IMR-90 (cell line): Measurements from ENCODE around the gene DICER1. TPM values are rescaled to one million over a fixed set of nuclear protein-coding genes. Genes with fewer than 3 reads are reported as not detected.

ENCODE experiments used
- ATAC-seq: fragments of 200-7000 bp; cut with Tn5 transposase; 2 replicates; pipeline ENCODE4 v1.9.1; 2020; ENCODE audit warnings: low read depth, mild to moderate bottlenecking, moderate library complexity
- BruUV-seq: library from RNA; stranded (reverse); fragments of 400-500 nt; replicated peaks from 2 replicates; lab custom pipeline; 2021; lab: Mats Ljungman, UMichigan
- CTCF ChIA-PET: fragments of 300-600 bp; formaldehyde crosslinking; extraction: SDS; loops from one replicate; lab custom pipeline; 2021; ENCODE audit warnings: antibody characterized with exemption; lab: Yijun Ruan, JAX
- POLR2A ChIA-PET: fragments of 300-600 bp; sonication (Branson Sonifier 250); formaldehyde crosslinking; loops from one replicate; lab custom pipeline; 2022; ENCODE audit warnings: antibody characterized with exemption; ENCODE audit not compliant: unreplicated experiment; lab: Charles Lee
- DNase-seq: peaks from one replicate; pipeline ENCODE4 v3.0.0; 2013
- H2AFZ ChIP-seq: replicated peaks from 2 replicates; pipeline ENCODE3; 2013; ENCODE audit warnings: low read length, mild to moderate bottlenecking; ENCODE audit not compliant: poor library complexity
- H2AK5ac ChIP-seq: 2 replicates; pipeline ENCODE4 v1.6.1; 2013; ENCODE audit warnings: low read depth, low read length, inconsistent platforms
- H2AK9ac ChIP-seq: replicated peaks from 2 replicates; pipeline ENCODE3; 2013; ENCODE audit warnings: mild to moderate bottlenecking, low read depth, low read length, moderate library complexity; ENCODE audit not compliant: poor library complexity
- H2BK120ac ChIP-seq: 2 replicates; pipeline ENCODE4 v1.6.1; 2013; ENCODE audit warnings: low read depth, low read length, inconsistent platforms
- H2BK15ac ChIP-seq: 3 replicates; pipeline ENCODE4 v1.6.1; 2013; ENCODE audit warnings: low read depth, low read length, inconsistent platforms
- H2BK20ac ChIP-seq: 2 replicates; pipeline ENCODE4 v1.6.1; 2013; ENCODE audit warnings: low read depth, mild to moderate bottlenecking, inconsistent platforms, low read length, moderate library complexity
- H2BK5ac ChIP-seq: 2 replicates; pipeline ENCODE4 v1.6.1; 2013; ENCODE audit warnings: mild to moderate bottlenecking, low read depth, low read length, inconsistent platforms; ENCODE audit not compliant: poor library complexity, severe bottlenecking
- H3K14ac ChIP-seq: replicated peaks from 2 replicates; pipeline ENCODE4 v1.6.1; 2013; ENCODE audit warnings: low read depth, low read length, inconsistent platforms
- H3K18ac ChIP-seq: 2 replicates; pipeline ENCODE4 v1.6.1; 2013; ENCODE audit warnings: low read depth, low read length, control low read depth
- H3K23ac ChIP-seq: 2 replicates; pipeline ENCODE4 v1.6.1; 2013; ENCODE audit warnings: low read depth, low read length, inconsistent platforms
- H3K27ac ChIP-seq: 2 replicates; pipeline ENCODE4 v1.5.1; 2013; ENCODE audit warnings: mild to moderate bottlenecking, control low read depth, low read length; ENCODE audit not compliant: insufficient read depth
- H3K27me3 ChIP-seq: 2 replicates; pipeline ENCODE4 v1.6.1; 2013; ENCODE audit warnings: low read length; ENCODE audit not compliant: control insufficient read depth, insufficient read depth
- H3K36me3 ChIP-seq: 2 replicates; pipeline ENCODE4 v1.6.1; 2013; ENCODE audit warnings: low read length, mixed read lengths; ENCODE audit not compliant: control insufficient read depth, insufficient read depth
- H3K4ac ChIP-seq: 2 replicates; pipeline ENCODE4 v1.6.1; 2013; ENCODE audit warnings: low read depth, low read length, inconsistent platforms
- H3K4me1 ChIP-seq: 2 replicates; pipeline ENCODE4 v1.6.1; 2013; ENCODE audit warnings: low read length, mixed read lengths; ENCODE audit not compliant: control insufficient read depth, insufficient read depth
- H3K4me2 ChIP-seq: 2 replicates; pipeline ENCODE4 v1.6.1; 2013; ENCODE audit warnings: low read depth, mild to moderate bottlenecking, control low read depth, low read length, moderate library complexity
- H3K4me3 ChIP-seq: 2 replicates; pipeline ENCODE4 v1.5.1; 2013; ENCODE audit warnings: low read depth, mild to moderate bottlenecking, control low read depth, low read length, moderate library complexity; ENCODE audit not compliant: insufficient read depth
- H3K56ac ChIP-seq: 2 replicates; pipeline ENCODE4 v1.6.1; 2013; ENCODE audit warnings: low read length, inconsistent platforms; ENCODE audit not compliant: insufficient read depth; ENCODE audit errors: extremely low read depth
- H3K79me1 ChIP-seq, 2 experiments: 2 replicates each; pipeline ENCODE4 v1.6.1; 2013; ENCODE audit warnings: low read length in 2 of 2, inconsistent platforms in 1 of 2, low read depth in 1 of 2
- H3K9ac ChIP-seq: 2 replicates; pipeline ENCODE4 v1.6.1; 2013; ENCODE audit warnings: low read depth, low read length, control low read depth
- H3K9me1 ChIP-seq: 2 replicates; pipeline ENCODE4 v1.6.1; 2013; ENCODE audit warnings: low read length, inconsistent platforms; ENCODE audit not compliant: insufficient read depth
- H3K9me3 ChIP-seq: 2 replicates; pipeline ENCODE4 v1.6.1; 2013; ENCODE audit warnings: low read length; ENCODE audit not compliant: control insufficient read depth, insufficient read depth
- H4K20me1 ChIP-seq: 2 replicates; pipeline ENCODE4 v1.6.1; 2013; ENCODE audit warnings: low read length, inconsistent platforms; ENCODE audit not compliant: insufficient read depth
- H4K5ac ChIP-seq: 2 replicates; pipeline ENCODE4 v1.6.1; 2013; ENCODE audit warnings: mild to moderate bottlenecking, low read depth, low read length, control low read depth
- H4K8ac ChIP-seq, 2 experiments: 2 replicates each; pipeline ENCODE4 v1.6.1; 2013; ENCODE audit warnings: low read depth in 2 of 2, low read length in 2 of 2, control low read depth in 1 of 2, inconsistent platforms in 1 of 2
- H4K91ac ChIP-seq: 2 replicates; pipeline ENCODE4 v1.6.1; 2013; ENCODE audit warnings: low read depth, low read length, inconsistent platforms; ENCODE audit not compliant: insufficient read depth
- BHLHE40 ChIP-seq: fragments of 150-350 bp; IDR thresholded peaks from 2 replicates; pipeline ENCODE4 v1.6.1; 2016; ENCODE audit warnings: mild to moderate bottlenecking, low read depth, low read length
- CEBPB ChIP-seq: IDR thresholded peaks from 2 replicates; pipeline ENCODE4 v1.6.1; 2012; ENCODE audit warnings: low read depth, low read length, improper control_type of control experiment
- CHD1 ChIP-seq: IDR thresholded peaks from 2 replicates; pipeline ENCODE4 v1.6.1; 2012; ENCODE audit warnings: low read depth, low read length, improper control_type of control experiment
- CTCF ChIP-seq: conservative IDR thresholded peaks from 2 replicates; pipeline ENCODE4 v1.5.1; 2012; ENCODE audit warnings: mild to moderate bottlenecking, low read depth, low read length, improper control_type of control experiment
- ELK1 ChIP-seq: fragments of 150-350 bp; IDR thresholded peaks from 2 replicates; pipeline ENCODE4 v1.6.1; 2016; ENCODE audit warnings: low read depth, mild to moderate bottlenecking, low read length, moderate library complexity, borderline replicate concordance
- FOS ChIP-seq: fragments of 150-350 bp; IDR thresholded peaks from 2 replicates; pipeline ENCODE4 v1.6.1; 2016; ENCODE audit warnings: low read depth, low read length
- MAZ ChIP-seq: IDR thresholded peaks from 2 replicates; pipeline ENCODE4 v1.6.1; 2012; ENCODE audit warnings: low read depth, mild to moderate bottlenecking, low read length, improper control_type of control experiment, moderate library complexity, borderline replicate concordance
- MXI1 ChIP-seq: IDR thresholded peaks from 2 replicates; pipeline ENCODE4 v1.6.1; 2012; ENCODE audit warnings: low read depth, mild to moderate bottlenecking, low read length, moderate library complexity, borderline replicate concordance
- NFE2L2 ChIP-seq: fragments of 150-350 bp; IDR thresholded peaks from 2 replicates; pipeline ENCODE4 v1.6.1; 2016; ENCODE audit warnings: low read depth, mild to moderate bottlenecking, low read length
- POLR2A ChIP-seq: IDR thresholded peaks from 2 replicates; pipeline ENCODE4 v1.6.1; 2012; ENCODE audit warnings: mild to moderate bottlenecking, low read depth, low read length
- RAD21 ChIP-seq: IDR thresholded peaks from 2 replicates; pipeline ENCODE4 v1.6.1; 2012; ENCODE audit warnings: low read length, improper control_type of control experiment
- RCOR1 ChIP-seq: IDR thresholded peaks from 2 replicates; pipeline ENCODE4 v1.6.1; 2012; ENCODE audit warnings: mild to moderate bottlenecking, low read length, improper control_type of control experiment; ENCODE audit not compliant: insufficient replicate concordance
- SMC3 ChIP-seq: fragments of 150-350 bp; IDR thresholded peaks from 2 replicates; pipeline ENCODE4 v1.6.1; 2016; ENCODE audit warnings: low read depth, mild to moderate bottlenecking, antibody characterized with exemption, low read length, moderate library complexity
- USF2 ChIP-seq: fragments of 150-350 bp; IDR thresholded peaks from 2 replicates; pipeline ENCODE4 v1.6.1; 2017; ENCODE audit warnings: mild to moderate bottlenecking, antibody characterized with exemption, low read length, low read depth
- WGBS, 2 experiments: methylation state at CpG; one replicate each; pipeline versions ENCODE4 v1.1.5 to v1.1.7; 2013; ENCODE audit warnings: missing lambda C conversion rate in 2 of 2; ENCODE audit not compliant: insufficient read length in 1 of 2; ENCODE audit errors: extremely low coverage in 2 of 2; 5-methylcytosine and 5-hydroxymethylcytosine counted together
- dilution Hi-C: fragments of 300-500 bp; cut with HindIII; formaldehyde crosslinking; loops from one replicate; pipeline ENCODE4 v1.14.3; 2018; ENCODE audit warnings: low sequenced_read_pairs; ENCODE audit not compliant: unreplicated experiment
- in situ Hi-C: fragments of 300-500 bp; cut with MboI; formaldehyde crosslinking; loops from 3 replicates; pipeline ENCODE4 v1.14.3; 2019; ENCODE audit warnings: low sequenced_read_pairs, inconsistent platforms, mixed read lengths
- intact Hi-C: fragments of 100-400 bp; cut with micrococcal nuclease; formaldehyde crosslinking; loops from 2 replicates; pipeline ENCODE4 v1.10.0; 2022
- polyA plus RNA-seq, 3 experiments: library from polyadenylated mRNA; depleted of rRNA; stranded (reverse); fragments of >200 nt; gene quantifications; 2 replicates each; pipeline ENCODE4 v1.2.3, GENCODE V29; 2012; ENCODE audit warnings: low replicate concordance in 1 of 3
- total RNA-seq: library from RNA; depleted of rRNA; stranded (reverse); fragments of >200 nt; gene quantifications from 2 replicates; pipeline ENCODE4 v1.2.3, GENCODE V29; 2012

Gene DICER1
- total and polyA plus RNA-seq, 2 of the 4 experiments (the other 2 are of a cell fraction) = 9.7 to 49.5 TPM

GRCh38 chr14:95125221-95125620 is 32.1 kb downstream of the DICER1 start:
- Histone ChIP-seq H3K27ac (peak overlapping the region; percentile 55; the same call in 1 of the 2 replicates), H3K9me1 (peaks cover 2% of the 10 kb centered on the region; the same call in 1 of the 2 replicates), H3K18ac (peak overlapping the region; percentile 12), H4K91ac (no peak overlapping the region), H4K8ac (peak overlapping the region in 1 of 2 experiments; percentile 48; a peak in 1 of 4 replicates), H2BK20ac (no peak overlapping the region), H2AK5ac (no peak overlapping the region), H3K9ac (no peak overlapping the region), H3K14ac (no peak overlapping the region), H2AK9ac (peak overlapping the region; percentile 30), H2BK15ac (no peak overlapping the region), H3K9me3 (no peaks in the 10 kb centered on the region), H3K4me2 (no peak overlapping the region), H3K4me1 (peaks cover 5% of the 10 kb centered on the region), H3K56ac (no peak overlapping the region), H2BK120ac (no peak overlapping the region), H3K36me3 (peaks cover 11% of the 10 kb centered on the region), H2BK5ac (peak overlapping the region; percentile 18), H3K79me1 (peaks cover 23 to 29% of the 10 kb centered on the region in 2 experiments), H4K20me1 (no peaks in the 10 kb centered on the region), H3K27me3 (no peaks in the 10 kb centered on the region), H2AFZ (no peak overlapping the region), H3K4ac (no peak overlapping the region), H4K5ac (no peak overlapping the region), H3K4me3 (no peak overlapping the region), H3K23ac (no peak overlapping the region)
- dilution Hi-C loops = no loop called here
- TF ChIP-seq SMC3 (no peak), CTCF (no peak), POLR2A (no peak), ELK1 (no peak), MAZ (no peak), CHD1 (no peak), RAD21 (no peak), MXI1 (no peak), BHLHE40 (no peak), NFE2L2 (no peak), CEBPB (no peak), USF2 (no peak), RCOR1 (no peak), FOS (no peak)
- WGBS, 2 experiments = 40% methylated on average over 1 of the region's 3 CpGs; no CpG with 5 or more reads in 1 of the 2 experiments
- in situ Hi-C loops = loop anchor here (25.0 kb wide), 1 partner anchor 387 kb away; the partner anchor contains the start of gene SYNE3
- ChIA-PET POLR2A (no interaction called here), CTCF (no interaction called here)
- DNase-seq (no peak), ATAC-seq (no peak)
- BruUV-seq = no TSS peak
- intact Hi-C loops = loop anchor here (10.0 kb wide), 1 partner anchor 410 kb away; the partner anchor contains the start of gene GLRX5
